Right atrium auricular region (tissue), 2 donors: ENCODE data around the gene PSMB7. TPM values are rescaled to one million over a fixed set of nuclear protein-coding genes. Genes with fewer than 3 reads are reported as not detected.

ENCODE experiments used
- DNase-seq: peaks from one replicate; pipeline ENCODE4 v3.0.0-alpha.2; 2019; ENCODE audit warnings: low spot score
- H3K27ac ChIP-seq, 2 donors: fragments of 200-600 bp; sonication (generic); 1 replicate in 1 of 2; 2 replicates in 1 of 2; pipeline ENCODE4 v1.5.1; 2016 to 2019
- H3K27me3 ChIP-seq, 2 donors: fragments of 200-600 bp; sonication (generic); one replicate each; pipeline versions ENCODE4 v1.5.1 to v1.6.0; 2017 to 2019
- H3K36me3 ChIP-seq: fragments of 200-600 bp; sonication (generic); one replicate; pipeline ENCODE4 v1.5.1; 2016
- H3K4me1 ChIP-seq, 2 donors: fragments of 200-600 bp; sonication (generic); one replicate each; pipeline versions ENCODE4 v1.5.1 to v1.6.0; 2017 to 2019
- H3K4me3 ChIP-seq, 2 donors: fragments of 200-600 bp; sonication (generic); 1 replicate in 1 of 2; 2 replicates in 1 of 2; pipeline ENCODE4 v1.5.1; 2017 to 2019; ENCODE audit warnings: mild to moderate bottlenecking in 1 of 2, moderate library complexity in 1 of 2
- H3K9me3 ChIP-seq, 2 donors: fragments of 200-600 bp; sonication (generic); one replicate each; pipeline ENCODE4 v1.5.1; 2019
- CTCF ChIP-seq, 2 donors: fragments of 200-600 bp; sonication (generic); IDR thresholded peaks; one replicate each; pipeline ENCODE4 v1.5.1; 2019; ENCODE audit warnings: antibody characterized with exemption in 2 of 2
- total RNA-seq, 2 donors: library from RNA; depleted of rRNA; stranded (reverse); fragments of >200 nt; gene quantifications; one replicate each; pipeline ENCODE4 v1.1.0, GENCODE V29; 2016

The PSMB7 gene
- total RNA-seq, 2 donors from 2014 or later: 178 to 207 TPM

- TF ChIP-seq CTCF (IDR thresholded peaks at IDR 0.05): no peak
- peaks cover 0 to 6% of the 10 kb centered on the region in 2 donors for H3K9me3 ChIP-seq
- H3K4me3 ChIP-seq: no peak overlapping the region
- H3K27ac ChIP-seq: no peak overlapping the region
- peaks cover 0 to 2% of the 10 kb centered on the region in 2 donors for H3K4me1 ChIP-seq
- DNase-seq: no peak
- H3K36me3 ChIP-seq: no peaks in the 10 kb centered on the region
- no peaks in the 10 kb centered on the region for H3K27me3 ChIP-seq
Measured at GRCh38 chr9:124442826-124443225, 27.6 kb upstream of the PSMB7 start.

GRCh38 chr9:124442379-124442778 is 27.1 kb upstream of the PSMB7 start:
- Histone ChIP-seq H3K9me3 (peaks cover 0 to 6% of the 10 kb centered on the region in 2 donors), H3K27ac (no peak overlapping the region), H3K4me1 (no peaks in the 10 kb centered on the region), H3K36me3 (no peaks in the 10 kb centered on the region), H3K27me3 (no peaks in the 10 kb centered on the region), H3K4me3 (no peak overlapping the region)
- no peak for TF ChIP-seq CTCF (IDR thresholded peaks at IDR 0.05)
- DNase-seq: no peak

GRCh38 chr9:124441291-124441690 is 26.0 kb upstream of the PSMB7 start:
- no peaks in the 10 kb centered on the region for H3K4me1 ChIP-seq
- DNase-seq: no peak
- H3K27me3 ChIP-seq: no peaks in the 10 kb centered on the region
- peaks cover 0 to 6% of the 10 kb centered on the region in 2 donors for H3K9me3 ChIP-seq
- no peak overlapping the region for H3K4me3 ChIP-seq
- TF ChIP-seq CTCF (IDR thresholded peaks at IDR 0.05): no peak
- no peak overlapping the region for H3K27ac ChIP-seq
- H3K36me3 ChIP-seq: no peaks in the 10 kb centered on the region

GRCh38 chr9:124440786-124441185 is 25.5 kb upstream of the PSMB7 start:
- Histone ChIP-seq H3K4me1 (no peaks in the 10 kb centered on the region), H3K9me3 (peaks cover 0 to 6% of the 10 kb centered on the region in 2 donors), H3K27ac (no peak overlapping the region), H3K4me3 (no peak overlapping the region), H3K27me3 (no peaks in the 10 kb centered on the region), H3K36me3 (no peaks in the 10 kb centered on the region)
- DNase-seq: no peak
- TF ChIP-seq CTCF (IDR thresholded peaks at IDR 0.05): no peak

- DNase-seq: no peak
Measured at GRCh38 chr9:124439686-124440243, 24.5 kb upstream of the PSMB7 start.

More at GRCh38 chr9:124439686-124440243, 24.5 kb upstream of the PSMB7 start:
- no peaks in the 10 kb centered on the region for H3K27me3 ChIP-seq
- H3K27ac ChIP-seq: no peak overlapping the region
- no peak for TF ChIP-seq CTCF (IDR thresholded peaks at IDR 0.05)
- H3K9me3 ChIP-seq: peaks cover 0 to 6% of the 10 kb centered on the region in 2 donors
- H3K36me3 ChIP-seq: no peaks in the 10 kb centered on the region
- no peaks in the 10 kb centered on the region for H3K4me1 ChIP-seq
- no peak overlapping the region for H3K4me3 ChIP-seq
